HG03521 (cell line): ENCODE measurements around the gene PSAP.

Experiments
- ATAC-seq: cut with Tn5 transposase; IDR thresholded peaks from one replicate; pipeline ENCODE4 v1.9.1; 2021; ENCODE audit warnings: mild to moderate bottlenecking, moderate library complexity; ENCODE audit not compliant: unreplicated experiment

Gene PSAP

GRCh38 chr10:71789871-71790270 is 61.2 kb downstream of the PSAP start:
- ATAC-seq = no peak

GRCh38 chr10:71788954-71789353 is 62.1 kb downstream of the PSAP start:
- no peak for ATAC-seq

GRCh38 chr10:71784679-71785272 is 66.3 kb downstream of the PSAP start:
- no peak for ATAC-seq

- no peak for ATAC-seq
Measured at GRCh38 chr10:71783917-71784678, 67.0 kb downstream of the PSAP start.

GRCh38 chr10:71782917-71783490 is 68.0 kb downstream of the PSAP start:
- no peak for ATAC-seq

- no peak for ATAC-seq
Measured at GRCh38 chr10:71782221-71782916, 68.7 kb downstream of the PSAP start.

GRCh38 chr10:71780719-71781118 is 70.3 kb downstream of the PSAP start:
- no peak for ATAC-seq

GRCh38 chr10:71780156-71780555 is 70.9 kb downstream of the PSAP start:
- no peak for ATAC-seq

GRCh38 chr10:71779641-71780040 is 71.4 kb downstream of the PSAP start:
- no peak for ATAC-seq

- ATAC-seq = no peak
Measured at GRCh38 chr10:71778071-71778825, 72.8 kb downstream of the PSAP start.

GRCh38 chr10:71777213-71777985 is 73.7 kb downstream of the PSAP start:
- no peak for ATAC-seq

GRCh38 chr10:71776481-71776925 is 74.5 kb downstream of the PSAP start:
- no peak for ATAC-seq

- no peak for ATAC-seq
Measured at GRCh38 chr10:71774916-71775702, 75.9 kb downstream of the PSAP start.

- peak; percentile 70 for ATAC-seq
Measured at GRCh38 chr10:71773221-71773971, 77.7 kb downstream of the PSAP start, which contains the start of gene VSIR. VSIR (minus strand) TSS chr10:71773520; CDS start chr10:71773439, 81 bp downstream.

GRCh38 chr10:71772832-71773220 is 78.2 kb downstream of the PSAP start:
- no peak for ATAC-seq

GRCh38 chr10:71771821-71772617 is 79.0 kb downstream of the PSAP start:
- no peak for ATAC-seq

- no peak for ATAC-seq
Measured at GRCh38 chr10:71771204-71771603, 79.8 kb downstream of the PSAP start.

- ATAC-seq = no peak
Measured at GRCh38 chr10:71770789-71771188, 80.3 kb downstream of the PSAP start.
